SK-N-SH (cell line): ENCODE data around the gene HSP90AA1. TPM values are rescaled to one million over a fixed set of nuclear protein-coding genes. Genes with fewer than 3 reads are reported as not detected.

Experiments
- CTCF ChIA-PET: fragments of 300-600, 350-600 bp; formaldehyde crosslinking; extraction: SDS; loops from one replicate; lab custom pipeline; 2021; lab: Yijun Ruan, JAX
- POLR2A ChIA-PET: fragments of 350-600 bp; sonication (Branson Sonifier 250); formaldehyde crosslinking; extraction: SDS; loops from one replicate; lab custom pipeline; 2020; ENCODE audit warnings: antibody characterized with exemption, inconsistent platforms; lab: Yijun Ruan, JAX
- DNase-seq: peaks from one replicate; pipeline ENCODE4 v3.0.0; 2012
- H2AFZ ChIP-seq: fragments of 200-600 bp; sonication (generic); 2 replicates; pipeline ENCODE4 v1.8.1; 2016; ENCODE audit warnings: antibody characterized with exemption, mild to moderate bottlenecking, low read depth
- H3F3A ChIP-seq: fragments of 200-600 bp; sonication (generic); replicated peaks from 2 replicates; pipeline ENCODE3; 2016; ENCODE audit warnings: antibody characterized with exemption, mild to moderate bottlenecking; ENCODE audit not compliant: insufficient read depth
- H3K27ac ChIP-seq, 2 experiments: fragments of 200-500 bp in 1 of 2; fragments of 200-600 bp in 1 of 2; sonication (Bioruptor generic) in 1 of 2; sonication (generic), shearing (Covaris generic) in 1 of 2; 2 replicates each; pipeline versions ENCODE4 v1.5.1 to v1.6.1; 2014 to 2016; ENCODE audit warnings: low read depth in 2 of 2, inconsistent platforms in 1 of 2, low read length in 1 of 2, mild to moderate bottlenecking in 1 of 2, mixed read lengths in 1 of 2
- H3K27me3 ChIP-seq: fragments of 200-600 bp; sonication (generic), shearing (Covaris generic); 2 replicates; pipeline ENCODE4 v1.6.1; 2016; ENCODE audit warnings: mixed run types; ENCODE audit not compliant: insufficient read depth
- H3K36me3 ChIP-seq, 2 experiments: fragments of 200-500 bp in 1 of 2; fragments of 200-600 bp in 1 of 2; sonication (Bioruptor generic) in 1 of 2; sonication (generic) in 1 of 2; replicated peaks in 1 of 2; 2 replicates each; pipeline versions ENCODE3 to v1.5.1; 2014 to 2016; ENCODE audit warnings: low read length in 1 of 2, mild to moderate bottlenecking in 1 of 2; ENCODE audit not compliant: insufficient read depth in 2 of 2, control insufficient read depth in 1 of 2
- H3K4me1 ChIP-seq, 2 experiments: fragments of 200-500 bp in 1 of 2; fragments of 200-600 bp in 1 of 2; sonication (Bioruptor generic) in 1 of 2; sonication (generic), shearing (Covaris generic) in 1 of 2; 2 replicates each; pipeline versions ENCODE4 v1.5.1 to v1.6.1; 2014 to 2016; ENCODE audit warnings: low read depth in 1 of 2, low read length in 1 of 2, mixed run types in 1 of 2; ENCODE audit not compliant: insufficient read depth in 2 of 2, control insufficient read depth in 1 of 2
- H3K4me2 ChIP-seq: fragments of 200-600 bp; sonication (generic), shearing (Covaris generic); 2 replicates; pipeline ENCODE4 v1.6.1; 2017; ENCODE audit warnings: mixed run types
- H3K4me3 ChIP-seq, 2 experiments: fragments of 200-500 bp in 1 of 2; fragments of 200-600 bp in 1 of 2; sonication (Bioruptor generic) in 1 of 2; sonication (generic), shearing (Covaris generic) in 1 of 2; 2 replicates each; pipeline versions ENCODE4 v1.5.1 to v1.8.1; 2014 to 2016; ENCODE audit warnings: low read depth in 2 of 2, inconsistent platforms in 1 of 2, low read length in 1 of 2, mild to moderate bottlenecking in 1 of 2, mixed read lengths in 1 of 2, moderate library complexity in 1 of 2
- H3K79me2 ChIP-seq: fragments of 200-600 bp; sonication (generic); 2 replicates; pipeline ENCODE4 v1.8.1; 2017; ENCODE audit warnings: mild to moderate bottlenecking; ENCODE audit not compliant: insufficient read depth
- H3K9ac ChIP-seq: fragments of 200-600 bp; sonication (generic); 2 replicates; pipeline ENCODE4 v1.6.1; 2017; ENCODE audit warnings: mixed run types
- H3K9me2 ChIP-seq: fragments of 200-600 bp; sonication (generic); 2 replicates; pipeline ENCODE4 v1.6.1; 2017; ENCODE audit warnings: mixed run types
- H3K9me3 ChIP-seq: fragments of 200-600 bp; sonication (generic); 2 replicates; pipeline ENCODE4 v1.6.1; 2017; ENCODE audit warnings: mixed run types, mild to moderate bottlenecking, moderate library complexity
- H4K20me1 ChIP-seq: fragments of 200-600 bp; sonication (generic); 2 replicates; pipeline ENCODE4 v1.6.1; 2017; ENCODE audit warnings: mild to moderate bottlenecking, mixed run types; ENCODE audit not compliant: insufficient read depth
- CHD2 ChIP-seq: fragments of 150-350 bp; IDR thresholded peaks from 2 replicates; pipeline ENCODE4 v1.6.1; 2018; ENCODE audit warnings: low read length; ENCODE audit not compliant: partially characterized antibody
- CTCF ChIP-seq: fragments of 200-600 bp; sonication (generic); IDR thresholded peaks from 2 replicates; pipeline ENCODE4 v1.6.1; 2017; ENCODE audit warnings: antibody characterized with exemption, mild to moderate bottlenecking, moderate library complexity
- ELF1 ChIP-seq: IDR thresholded peaks from 2 replicates; pipeline ENCODE4 v1.4.0; 2012
- EP300 ChIP-seq, 2 experiments: IDR thresholded peaks; 2 replicates each; pipeline versions ENCODE4 v1.4.0 to v1.6.1; 2012; ENCODE audit warnings: borderline replicate concordance in 1 of 2, low read depth in 1 of 2, low read length in 1 of 2
- EZH2phosphoT487 ChIP-seq: fragments of 200-600 bp; sonication (generic); IDR thresholded peaks from 2 replicates; pipeline ENCODE4 v1.6.1; 2017; ENCODE audit warnings: low read depth, mixed run types, mild to moderate bottlenecking, antibody characterized with exemption, moderate library complexity, borderline replicate concordance
- FOXJ3 ChIP-seq: sonication (generic); formaldehyde crosslinking; IDR thresholded peaks from 2 replicates; pipeline ENCODE4 v1.5.1; 2020; ENCODE audit warnings: mild to moderate bottlenecking, missing genetic modification reagents
- FOXM1 ChIP-seq: IDR thresholded peaks from 2 replicates; pipeline ENCODE4 v1.4.0; 2012; ENCODE audit warnings: low read depth, mild to moderate bottlenecking
- GABPA ChIP-seq: IDR thresholded peaks from 2 replicates; pipeline ENCODE4 v1.4.0; 2012; ENCODE audit warnings: low read depth, mild to moderate bottlenecking
- GATA2 ChIP-seq: sonication (generic); formaldehyde crosslinking; IDR thresholded peaks from 2 replicates; pipeline ENCODE4 v1.5.0; 2020; ENCODE audit warnings: mild to moderate bottlenecking, missing genetic modification reagents
- IRF3 ChIP-seq: fragments of 150-350 bp; IDR thresholded peaks from 2 replicates; pipeline ENCODE4 v1.6.1; 2016; ENCODE audit warnings: mild to moderate bottlenecking, low read depth, low read length
- MAX ChIP-seq: IDR thresholded peaks from 2 replicates; pipeline ENCODE4 v1.4.0; 2012; ENCODE audit warnings: low read depth
- NFIC ChIP-seq: IDR thresholded peaks from 2 replicates; pipeline ENCODE4 v1.4.0; 2012; ENCODE audit warnings: borderline replicate concordance
- NRF1 ChIP-seq: IDR thresholded peaks from 2 replicates; pipeline ENCODE4 v1.6.1; 2012; ENCODE audit warnings: low read depth, mild to moderate bottlenecking, low read length
- RFX5 ChIP-seq: IDR thresholded peaks from 2 replicates; pipeline ENCODE4 v1.6.1; 2012; ENCODE audit warnings: mild to moderate bottlenecking, improper control_type of control experiment, low read length
- TCF12 ChIP-seq: IDR thresholded peaks from 2 replicates; pipeline ENCODE4 v1.4.0; 2012
- TEAD4 ChIP-seq: IDR thresholded peaks from 2 replicates; pipeline ENCODE4 v1.4.0; 2012; ENCODE audit warnings: mild to moderate bottlenecking, borderline replicate concordance; ENCODE audit not compliant: insufficient read depth
- USF1 ChIP-seq: IDR thresholded peaks from 2 replicates; pipeline ENCODE4 v1.4.0; 2012; ENCODE audit warnings: low read depth, borderline replicate concordance
- USF2 ChIP-seq: fragments of 150-350 bp; IDR thresholded peaks from 2 replicates; pipeline ENCODE4 v1.6.1; 2017; ENCODE audit warnings: antibody characterized with exemption, low read length, low read depth, borderline replicate concordance
- YY1 ChIP-seq: IDR thresholded peaks from 2 replicates; pipeline ENCODE4 v1.4.0; 2012; ENCODE audit warnings: low read depth, mild to moderate bottlenecking
- WGBS: methylation state at CpG from one replicate; pipeline ENCODE4 v1.1.6; 2017; ENCODE audit warnings: low lambda C conversion rate; 5-methylcytosine and 5-hydroxymethylcytosine counted together
- polyA plus RNA-seq, 3 experiments: library from polyadenylated mRNA; depleted of rRNA; stranded (reverse); fragments of >200 nt; gene quantifications; 2 replicates each; pipeline ENCODE4 v1.2.3, GENCODE V29; 2012

Gene HSP90AA1
- polyA plus RNA-seq, 1 of the 3 experiments (the other 2 are of a cell fraction) = 269 TPM

GRCh38 chr14:102103062-102103695 lies 16.3 kb upstream of the HSP90AA1 start (continued):
- no peak for TF ChIP-seq NRF1
- TF ChIP-seq, all 33 proteins: peak for 0

- no peaks in the 10 kb centered on the region for H3K36me3 ChIP-seq
- ChIA-PET POLR2A (no interaction called here), CTCF (interaction anchor here (0.6 to 6.9 kb wide), 16 partner anchors 10 to 390 kb away, joined by 3 to 65 read pairs (median 7); no protein-coding TSS in a partner anchor)
- no peaks in the 10 kb centered on the region for H3F3A ChIP-seq
- WGBS = 63% methylated on average over 6 of the region's 7 CpGs
- no peaks in the 10 kb centered on the region for H3K9me2 ChIP-seq
- no peak overlapping the region for H3K4me3 ChIP-seq
- TF ChIP-seq TCF12 (no peak), USF2 (no peak), GABPA (no peak), YY1 (no peak), ELF1 (no peak), GATA2 (CRISPR knock-in tag) (no peak), FOXM1 (no peak), CHD2 (no peak)
- H4K20me1 ChIP-seq = no peaks in the 10 kb centered on the region
- H3K9ac ChIP-seq = no peak overlapping the region
- H3K9me3 ChIP-seq = no peaks in the 10 kb centered on the region
- no peaks in the 10 kb centered on the region for H3K79me2 ChIP-seq
- H3K27ac ChIP-seq = no peak overlapping the region
- no peak overlapping the region for H2AFZ ChIP-seq
- peaks cover 5 to 9% of the 10 kb centered on the region in 2 experiments; a peak in 2 of 4 replicates for H3K4me1 ChIP-seq
- H3K27me3 ChIP-seq = no peaks in the 10 kb centered on the region
- H3K4me2 ChIP-seq = no peak overlapping the region
- DNase-seq = no peak
These were observed 10.7 kb upstream of the HSP90AA1 start for GRCh38 chr14:102097441-102098135.

- no peaks in the 10 kb centered on the region for H4K20me1 ChIP-seq
- no peak overlapping the region for H2AFZ ChIP-seq
- 27% methylated on average over 12 of the region's 12 CpGs for WGBS
- H3K4me1 ChIP-seq = peaks cover 5 to 9% of the 10 kb centered on the region in 2 experiments; a peak in 2 of 4 replicates
- H3K4me2 ChIP-seq = peak overlapping the region; percentile 4; the same call in 1 of the 2 replicates
- no peaks in the 10 kb centered on the region for H3K36me3 ChIP-seq
- CTCF ChIA-PET = interaction anchor here (0.5 to 6.9 kb wide), 47 partner anchors 9 to 389 kb away, joined by 3 to 65 read pairs (median 4); partner anchors contain the start of gene HSP90AA1
- H3K27ac ChIP-seq = no peak overlapping the region
- H3K79me2 ChIP-seq = no peaks in the 10 kb centered on the region
- no peak overlapping the region for H3K9ac ChIP-seq
- H3F3A ChIP-seq = no peaks in the 10 kb centered on the region
- POLR2A ChIA-PET = no interaction called here
- no peaks in the 10 kb centered on the region for H3K27me3 ChIP-seq
- H3K9me2 ChIP-seq = no peaks in the 10 kb centered on the region
- H3K4me3 ChIP-seq = peak overlapping the region in 1 of 2 experiments; percentile 4; a peak in 1 of 4 replicates
- DNase-seq = peak; percentile 80
- H3K9me3 ChIP-seq = no peaks in the 10 kb centered on the region
- TF ChIP-seq CTCF (peak; percentile 91), YY1 (no peak), MAX (no peak), RFX5 (no peak), NRF1 (no peak), NFIC (no peak), EZH2phosphoT487 (no peak), ELF1 (no peak), FOXJ3 (CRISPR knock-in tag) (no peak), IRF3 (no peak), EP300 (IDR thresholded peaks at IDR 0.05; ENCODE audit: borderline replicate concordance in 1 of 2, low read depth in 1 of 2, low read length in 1 of 2) (no peak), USF1 (no peak), TEAD4 (no peak)
These were observed 9.8 kb upstream of the HSP90AA1 start for GRCh38 chr14:102096569-102097188.
